Uterus (tissue), 2 donors: ENCODE results near the gene AVL9.

Source experiments
- CTCF ChIP-seq, 4 experiments: fragments of 200-600 bp in 2 of 4; fragments of 450-650 bp in 2 of 4; sonication (generic) in 2 of 4; IDR thresholded peaks; one replicate each; pipeline ENCODE4 v1.5.1; 2016 to 2019; ENCODE audit warnings: antibody characterized with exemption in 4 of 4, mild to moderate bottlenecking in 2 of 4, moderate library complexity in 1 of 4
- POLR2A ChIP-seq, 2 donors: fragments of 450-650 bp; IDR thresholded peaks; one replicate each; pipeline ENCODE4 v1.6.1; 2016; ENCODE audit warnings: antibody characterized with exemption in 2 of 2, mild to moderate bottlenecking in 1 of 2, moderate library complexity in 1 of 2

GRCh38 chr7:32588657-32589056, 93.4 kb downstream of the AVL9 start:
- TF ChIP-seq CTCF (IDR thresholded peaks at IDR 0.05) = no peak
- no peak for TF ChIP-seq POLR2A (IDR thresholded peaks at IDR 0.05)
